K562 (cell line): Measurements from ENCODE around the gene SLC25A51. TPM values are rescaled to one million over a fixed set of nuclear protein-coding genes. Genes with fewer than 3 reads are reported as not detected.
A peak's percentile ranks its signal among the peaks of the same experiment; 100 is the strongest.

ENCODE experiments used
- CCNT2 ChIP-seq: IDR thresholded peaks from 2 replicates; pipeline ENCODE4 v1.6.1; 2011; ENCODE audit warnings: borderline replicate concordance, low read depth, mild to moderate bottlenecking, moderate library complexity, mixed read lengths, low read length; ENCODE audit not compliant: insufficient read length; ENCODE audit errors: extremely low read depth
- CHD2 ChIP-seq: IDR thresholded peaks from 2 replicates; pipeline ENCODE4 v1.6.1; 2011; ENCODE audit warnings: low read depth, low read length
- ELF2 ChIP-seq: fragments of 250-450 bp; sonication (Bioruptor Pico); IDR thresholded peaks from 2 replicates; pipeline ENCODE4 v1.5.0; 2021; ENCODE audit warnings: mild to moderate bottlenecking
- HDAC8 ChIP-seq: fragments of 450-650 bp; IDR thresholded peaks from 2 replicates; pipeline ENCODE4 v1.6.1; 2016; ENCODE audit warnings: mild to moderate bottlenecking, missing genetic modification characterization, moderate library complexity, missing compliant biosample characterization
- MAFG ChIP-seq: fragments of 450-650 bp; conservative IDR thresholded peaks from 2 replicates; pipeline ENCODE4 v1.6.1; 2016; ENCODE audit warnings: missing genetic modification characterization, missing compliant biosample characterization
- MAZ ChIP-seq, 2 experiments: fragments of 450-650 bp in 1 of 2; sonication (generic) in 1 of 2; formaldehyde crosslinking; IDR thresholded peaks in 1 of 2; conservative IDR thresholded peaks in 1 of 2; 2 replicates each; pipeline versions ENCODE4 v1.4.0 to v1.5.0; 2020; ENCODE audit warnings: mild to moderate bottlenecking in 1 of 2, missing genetic modification reagents in 1 of 2
- NKRF ChIP-seq: fragments of 450-650 bp; IDR thresholded peaks from 2 replicates; pipeline ENCODE4 v1.6.1; 2016; ENCODE audit warnings: borderline replicate concordance
- TSHZ1 ChIP-seq: fragments of 250-450 bp; sonication (Bioruptor Pico); IDR thresholded peaks from 2 replicates; pipeline ENCODE4 v1.4.0; 2020; ENCODE audit warnings: mild to moderate bottlenecking, moderate library complexity
- ZBTB1 ChIP-seq: sonication (generic); formaldehyde crosslinking; IDR thresholded peaks from 2 replicates; pipeline ENCODE4 v1.8.1; 2023; ENCODE audit warnings: missing genetic modification reagents, low read depth, mild to moderate bottlenecking, borderline replicate concordance
- ZKSCAN1 ChIP-seq: fragments of 150-350 bp; IDR thresholded peaks from 2 replicates; pipeline ENCODE4 v1.6.1; 2016; ENCODE audit warnings: low read depth, low read length
- polyA plus RNA-seq, 8 experiments: library from polyadenylated mRNA; depleted of rRNA in 4 of 8; stranded (reverse) in 5 of 8; unstranded in 3 of 8; fragments of >200 nt; fragmentation: Nextera tagmentation in 2 of 8; fragmentation: Illumina TruSeq in 1 of 8; extraction: Ambion mirVana in 2 of 8; extraction: Trizol in 1 of 8; gene quantifications; 2 replicates each; pipeline versions ENCODE4 v1.2.1 to v1.2.3, GENCODE V29; 2011 to 2014; ENCODE audit warnings: inconsistent platforms in 1 of 8, missing spikeins in 1 of 8
- total RNA-seq, 7 experiments: library from RNA; depleted of rRNA in 6 of 7; stranded (reverse); fragments of >200 nt in 6 of 7; fragmentation: Illumina TruSeq in 2 of 7; extraction: Trizol in 2 of 7; gene quantifications; 2 replicates each; pipeline versions ENCODE4 v1.2.1 to v1.2.3, GENCODE V29; 2011 to 2021; ENCODE audit warnings: low replicate concordance in 1 of 7
- TF ChIP-seq, protein P1 (sequence below): fragments of 150-350 bp; conservative IDR thresholded peaks from 2 replicates; pipeline ENCODE4 v1.6.1; 2014; ENCODE audit warnings: low read length
- TF ChIP-seq, protein P2 (sequence below): sonication (generic); formaldehyde crosslinking; IDR thresholded peaks from 2 replicates; pipeline ENCODE4 v1.8.0; 2023; ENCODE audit warnings: missing genetic modification reagents, mild to moderate bottlenecking, borderline replicate concordance
- TF ChIP-seq, protein P3 (sequence below): fragments of 250-450 bp; sonication (Bioruptor Pico); IDR thresholded peaks from 2 replicates; pipeline ENCODE4 v1.5.0; 2021

The SLC25A51 gene
- total and polyA plus RNA-seq, 9 of the 15 experiments (the other 6 are each of a cell fraction or from before 2014, with no cell fraction given), result 9.1 to 40.7 (median 24.5) TPM

GRCh38 chr9:37936965-37937364, 33.0 kb upstream of the SLC25A51 start (continued):
- no peak for TF ChIP-seq TSHZ1 (CRISPR knock-in tag)
- no peak for TF ChIP-seq ZBTB1
- peak; percentile 93 for TF ChIP-seq NKRF
- peak; percentile 52; the same call in 1 of the 2 replicates for TF ChIP-seq ZKSCAN1
- TF ChIP-seq HDAC8 (tag), result no peak
- TF ChIP-seq, protein P1, sequence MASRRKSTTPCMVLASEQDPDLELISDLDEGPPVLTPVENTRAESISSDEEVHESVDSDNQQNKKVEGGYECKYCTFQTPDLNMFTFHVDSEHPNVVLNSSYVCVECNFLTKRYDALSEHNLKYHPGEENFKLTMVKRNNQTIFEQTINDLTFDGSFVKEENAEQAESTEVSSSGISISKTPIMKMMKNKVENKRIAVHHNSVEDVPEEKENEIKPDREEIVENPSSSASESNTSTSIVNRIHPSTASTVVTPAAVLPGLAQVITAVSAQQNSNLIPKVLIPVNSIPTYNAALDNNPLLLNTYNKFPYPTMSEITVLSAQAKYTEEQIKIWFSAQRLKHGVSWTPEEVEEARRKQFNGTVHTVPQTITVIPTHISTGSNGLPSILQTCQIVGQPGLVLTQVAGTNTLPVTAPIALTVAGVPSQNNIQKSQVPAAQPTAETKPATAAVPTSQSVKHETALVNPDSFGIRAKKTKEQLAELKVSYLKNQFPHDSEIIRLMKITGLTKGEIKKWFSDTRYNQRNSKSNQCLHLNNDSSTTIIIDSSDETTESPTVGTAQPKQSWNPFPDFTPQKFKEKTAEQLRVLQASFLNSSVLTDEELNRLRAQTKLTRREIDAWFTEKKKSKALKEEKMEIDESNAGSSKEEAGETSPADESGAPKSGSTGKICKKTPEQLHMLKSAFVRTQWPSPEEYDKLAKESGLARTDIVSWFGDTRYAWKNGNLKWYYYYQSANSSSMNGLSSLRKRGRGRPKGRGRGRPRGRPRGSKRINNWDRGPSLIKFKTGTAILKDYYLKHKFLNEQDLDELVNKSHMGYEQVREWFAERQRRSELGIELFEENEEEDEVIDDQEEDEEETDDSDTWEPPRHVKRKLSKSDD, result 0 out of 2 replicates have a peak, but pooled peaks have one; percentile 47
- TF ChIP-seq ELF2 (CRISPR knock-in tag), result no peak
- no peak for TF ChIP-seq CHD2
- TF ChIP-seq, protein P2, sequence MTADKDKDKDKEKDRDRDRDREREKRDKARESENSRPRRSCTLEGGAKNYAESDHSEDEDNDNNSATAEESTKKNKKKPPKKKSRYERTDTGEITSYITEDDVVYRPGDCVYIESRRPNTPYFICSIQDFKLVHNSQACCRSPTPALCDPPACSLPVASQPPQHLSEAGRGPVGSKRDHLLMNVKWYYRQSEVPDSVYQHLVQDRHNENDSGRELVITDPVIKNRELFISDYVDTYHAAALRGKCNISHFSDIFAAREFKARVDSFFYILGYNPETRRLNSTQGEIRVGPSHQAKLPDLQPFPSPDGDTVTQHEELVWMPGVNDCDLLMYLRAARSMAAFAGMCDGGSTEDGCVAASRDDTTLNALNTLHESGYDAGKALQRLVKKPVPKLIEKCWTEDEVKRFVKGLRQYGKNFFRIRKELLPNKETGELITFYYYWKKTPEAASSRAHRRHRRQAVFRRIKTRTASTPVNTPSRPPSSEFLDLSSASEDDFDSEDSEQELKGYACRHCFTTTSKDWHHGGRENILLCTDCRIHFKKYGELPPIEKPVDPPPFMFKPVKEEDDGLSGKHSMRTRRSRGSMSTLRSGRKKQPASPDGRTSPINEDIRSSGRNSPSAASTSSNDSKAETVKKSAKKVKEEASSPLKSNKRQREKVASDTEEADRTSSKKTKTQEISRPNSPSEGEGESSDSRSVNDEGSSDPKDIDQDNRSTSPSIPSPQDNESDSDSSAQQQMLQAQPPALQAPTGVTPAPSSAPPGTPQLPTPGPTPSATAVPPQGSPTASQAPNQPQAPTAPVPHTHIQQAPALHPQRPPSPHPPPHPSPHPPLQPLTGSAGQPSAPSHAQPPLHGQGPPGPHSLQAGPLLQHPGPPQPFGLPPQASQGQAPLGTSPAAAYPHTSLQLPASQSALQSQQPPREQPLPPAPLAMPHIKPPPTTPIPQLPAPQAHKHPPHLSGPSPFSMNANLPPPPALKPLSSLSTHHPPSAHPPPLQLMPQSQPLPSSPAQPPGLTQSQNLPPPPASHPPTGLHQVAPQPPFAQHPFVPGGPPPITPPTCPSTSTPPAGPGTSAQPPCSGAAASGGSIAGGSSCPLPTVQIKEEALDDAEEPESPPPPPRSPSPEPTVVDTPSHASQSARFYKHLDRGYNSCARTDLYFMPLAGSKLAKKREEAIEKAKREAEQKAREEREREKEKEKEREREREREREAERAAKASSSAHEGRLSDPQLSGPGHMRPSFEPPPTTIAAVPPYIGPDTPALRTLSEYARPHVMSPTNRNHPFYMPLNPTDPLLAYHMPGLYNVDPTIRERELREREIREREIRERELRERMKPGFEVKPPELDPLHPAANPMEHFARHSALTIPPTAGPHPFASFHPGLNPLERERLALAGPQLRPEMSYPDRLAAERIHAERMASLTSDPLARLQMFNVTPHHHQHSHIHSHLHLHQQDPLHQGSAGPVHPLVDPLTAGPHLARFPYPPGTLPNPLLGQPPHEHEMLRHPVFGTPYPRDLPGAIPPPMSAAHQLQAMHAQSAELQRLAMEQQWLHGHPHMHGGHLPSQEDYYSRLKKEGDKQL, result no peak
- TF ChIP-seq MAFG (tag), result no peak
- no peak for TF ChIP-seq MAZ (CRISPR knock-in tag; conservative IDR thresholded peaks at IDR 0.05 in 1 of 2, IDR thresholded peaks at IDR 0.05 in 1 of 2)
- TF ChIP-seq, protein P3, sequence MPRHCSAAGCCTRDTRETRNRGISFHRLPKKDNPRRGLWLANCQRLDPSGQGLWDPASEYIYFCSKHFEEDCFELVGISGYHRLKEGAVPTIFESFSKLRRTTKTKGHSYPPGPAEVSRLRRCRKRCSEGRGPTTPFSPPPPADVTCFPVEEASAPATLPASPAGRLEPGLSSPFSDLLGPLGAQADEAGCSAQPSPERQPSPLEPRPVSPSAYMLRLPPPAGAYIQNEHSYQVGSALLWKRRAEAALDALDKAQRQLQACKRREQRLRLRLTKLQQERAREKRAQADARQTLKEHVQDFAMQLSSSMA (CRISPR knock-in tag), result no peak
- no peak for TF ChIP-seq CCNT2
